ENCODE results near the gene PPP6R2.

DNA sequence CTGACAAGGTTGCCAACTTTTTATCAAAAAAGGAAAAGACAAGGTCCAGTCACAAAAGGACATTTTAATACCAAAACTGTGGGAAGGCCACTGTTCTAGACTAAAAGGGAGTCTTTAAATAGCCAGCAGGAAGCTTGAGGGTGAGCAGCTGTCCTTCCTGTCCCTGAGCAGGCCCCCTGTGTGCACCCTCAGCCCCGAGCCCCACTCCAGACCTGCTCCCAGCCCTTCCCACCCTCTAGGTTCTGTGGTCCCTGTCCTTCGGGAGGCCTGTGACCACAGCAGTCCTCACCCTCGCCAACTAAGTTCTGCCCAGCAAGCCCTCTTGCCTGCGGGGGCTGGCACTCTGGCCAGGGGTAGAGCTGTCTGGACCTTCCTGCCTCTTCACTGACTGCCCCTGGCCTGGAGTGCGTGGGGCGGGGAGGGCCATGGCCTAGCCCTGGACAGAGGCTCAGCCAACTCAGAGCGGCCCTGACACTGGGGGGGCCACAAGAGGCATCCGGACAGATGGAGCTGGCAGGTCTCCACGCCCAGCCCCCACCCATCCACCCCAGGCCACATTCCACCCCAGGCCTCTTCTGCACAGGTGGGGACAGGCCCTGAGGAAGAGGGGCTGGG is 34.0 kb upstream of the PPP6R2 start:
- TF ChIP-seq, protein P1, sequence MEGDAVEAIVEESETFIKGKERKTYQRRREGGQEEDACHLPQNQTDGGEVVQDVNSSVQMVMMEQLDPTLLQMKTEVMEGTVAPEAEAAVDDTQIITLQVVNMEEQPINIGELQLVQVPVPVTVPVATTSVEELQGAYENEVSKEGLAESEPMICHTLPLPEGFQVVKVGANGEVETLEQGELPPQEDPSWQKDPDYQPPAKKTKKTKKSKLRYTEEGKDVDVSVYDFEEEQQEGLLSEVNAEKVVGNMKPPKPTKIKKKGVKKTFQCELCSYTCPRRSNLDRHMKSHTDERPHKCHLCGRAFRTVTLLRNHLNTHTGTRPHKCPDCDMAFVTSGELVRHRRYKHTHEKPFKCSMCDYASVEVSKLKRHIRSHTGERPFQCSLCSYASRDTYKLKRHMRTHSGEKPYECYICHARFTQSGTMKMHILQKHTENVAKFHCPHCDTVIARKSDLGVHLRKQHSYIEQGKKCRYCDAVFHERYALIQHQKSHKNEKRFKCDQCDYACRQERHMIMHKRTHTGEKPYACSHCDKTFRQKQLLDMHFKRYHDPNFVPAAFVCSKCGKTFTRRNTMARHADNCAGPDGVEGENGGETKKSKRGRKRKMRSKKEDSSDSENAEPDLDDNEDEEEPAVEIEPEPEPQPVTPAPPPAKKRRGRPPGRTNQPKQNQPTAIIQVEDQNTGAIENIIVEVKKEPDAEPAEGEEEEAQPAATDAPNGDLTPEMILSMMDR (conservative IDR thresholded peaks at IDR 0.05): no peak
- no peak for TF ChIP-seq EZH2 (IDR thresholded peaks at IDR 0.05; ENCODE audit: low read depth)
